Lower leg skin (tissue), 3 donors: ENCODE results near the gene RHBG.

Source experiments
- POLR2A ChIP-seq, 2 donors: fragments of 450-650 bp; IDR thresholded peaks; one replicate each; pipeline ENCODE4 v1.6.1; 2016 to 2017; ENCODE audit warnings: antibody characterized with exemption in 2 of 2, mild to moderate bottlenecking in 1 of 2, moderate library complexity in 1 of 2
- TF ChIP-seq, protein P1 (sequence below), 3 donors: fragments of 450-650 bp; IDR thresholded peaks; one replicate each; pipeline ENCODE4 v1.5.1; 2016; ENCODE audit warnings: antibody characterized with exemption in 3 of 3, mild to moderate bottlenecking in 3 of 3, moderate library complexity in 2 of 3

DNA sequence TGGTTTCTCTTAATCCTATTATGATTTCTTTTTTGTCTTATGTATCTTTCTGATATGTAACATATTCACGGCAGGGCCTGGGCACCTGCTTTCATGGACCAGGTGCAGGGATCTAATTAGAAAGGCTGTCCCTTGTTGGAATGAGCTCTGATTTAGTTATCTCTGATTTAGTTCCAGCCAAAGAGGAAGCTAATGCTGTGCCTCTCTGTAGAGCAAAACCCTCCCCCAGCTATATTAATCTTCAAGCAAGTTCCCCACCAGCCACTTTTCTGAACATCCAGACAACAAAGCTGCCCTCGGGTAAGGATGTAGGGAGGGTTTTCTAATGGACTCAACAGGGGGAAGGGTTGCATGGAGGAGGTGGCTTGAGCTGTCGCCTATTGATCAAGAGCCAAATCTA lies 24.6 kb upstream of the RHBG start:
- TF ChIP-seq, protein P1, sequence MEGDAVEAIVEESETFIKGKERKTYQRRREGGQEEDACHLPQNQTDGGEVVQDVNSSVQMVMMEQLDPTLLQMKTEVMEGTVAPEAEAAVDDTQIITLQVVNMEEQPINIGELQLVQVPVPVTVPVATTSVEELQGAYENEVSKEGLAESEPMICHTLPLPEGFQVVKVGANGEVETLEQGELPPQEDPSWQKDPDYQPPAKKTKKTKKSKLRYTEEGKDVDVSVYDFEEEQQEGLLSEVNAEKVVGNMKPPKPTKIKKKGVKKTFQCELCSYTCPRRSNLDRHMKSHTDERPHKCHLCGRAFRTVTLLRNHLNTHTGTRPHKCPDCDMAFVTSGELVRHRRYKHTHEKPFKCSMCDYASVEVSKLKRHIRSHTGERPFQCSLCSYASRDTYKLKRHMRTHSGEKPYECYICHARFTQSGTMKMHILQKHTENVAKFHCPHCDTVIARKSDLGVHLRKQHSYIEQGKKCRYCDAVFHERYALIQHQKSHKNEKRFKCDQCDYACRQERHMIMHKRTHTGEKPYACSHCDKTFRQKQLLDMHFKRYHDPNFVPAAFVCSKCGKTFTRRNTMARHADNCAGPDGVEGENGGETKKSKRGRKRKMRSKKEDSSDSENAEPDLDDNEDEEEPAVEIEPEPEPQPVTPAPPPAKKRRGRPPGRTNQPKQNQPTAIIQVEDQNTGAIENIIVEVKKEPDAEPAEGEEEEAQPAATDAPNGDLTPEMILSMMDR (IDR thresholded peaks at IDR 0.05), result no peak
- no peak for TF ChIP-seq POLR2A (IDR thresholded peaks at IDR 0.05)
